HEK293 (cell line): Measurements from ENCODE around the gene MARCOL.

Experiments used
- CTCF ChIA-PET: fragments of 350-600 bp; formaldehyde crosslinking; extraction: SDS; loops from one replicate; lab custom pipeline; 2021; ENCODE audit warnings: antibody characterized with exemption; lab: Yijun Ruan, JAX
- POLR2A ChIA-PET: fragments of 300-600 bp; formaldehyde crosslinking; extraction: SDS; loops from one replicate; lab custom pipeline; 2020; ENCODE audit warnings: antibody characterized with exemption, inconsistent platforms; lab: Yijun Ruan, JAX
- H3K27ac ChIP-seq: fragments of 200-500 bp; sonication (Bioruptor generic); 2 replicates; pipeline ENCODE4 v1.5.1; 2014; ENCODE audit warnings: low read depth, low read length, control low read depth, inconsistent platforms; ENCODE audit errors: extremely low read depth
- H3K36me3 ChIP-seq, 2 experiments: fragments of 200-500 bp in 1 of 2; sonication (Bioruptor generic) in 1 of 2; 1 replicate in 1 of 2; 2 replicates in 1 of 2; pipeline ENCODE4 v1.5.1; 2014 to 2017; ENCODE audit warnings: inconsistent platforms in 2 of 2, low read length in 2 of 2; ENCODE audit not compliant: control insufficient read depth in 2 of 2, insufficient read depth in 1 of 2
- H3K4me1 ChIP-seq: fragments of 200-500 bp; sonication (Bioruptor generic); 2 replicates; pipeline ENCODE4 v1.5.1; 2014; ENCODE audit warnings: mild to moderate bottlenecking, low read length, inconsistent platforms; ENCODE audit not compliant: control insufficient read depth, insufficient read depth
- H3K4me3 ChIP-seq: 2 replicates; pipeline ENCODE4 v1.5.1; 2011; ENCODE audit warnings: low read depth, mild to moderate bottlenecking, control low read depth, low read length, moderate library complexity
- H3K9me3 ChIP-seq: fragments of 200-500 bp; sonication (Bioruptor generic); 2 replicates; pipeline ENCODE4 v1.5.1; 2014; ENCODE audit warnings: low read depth, low read length, inconsistent platforms; ENCODE audit not compliant: control insufficient read depth, insufficient read depth
- AEBP2 ChIP-seq: fragments of 450-650 bp; formaldehyde crosslinking; IDR thresholded peaks from 2 replicates; pipeline ENCODE4 v1.5.1; 2016; ENCODE audit warnings: missing biosample characterization, missing genetic modification characterization, borderline replicate concordance
- HIC1 ChIP-seq: fragments of 450-650 bp; formaldehyde crosslinking; IDR thresholded peaks from 2 replicates; pipeline ENCODE4 v1.5.1; 2016; ENCODE audit warnings: missing biosample characterization, missing genetic modification characterization
- KLF7 ChIP-seq: fragments of 450-650 bp; formaldehyde crosslinking; IDR thresholded peaks from 2 replicates; pipeline ENCODE4 v1.5.1; 2016; ENCODE audit warnings: missing biosample characterization, missing genetic modification characterization, borderline replicate concordance
- KLF9 ChIP-seq: fragments of 450-650 bp; formaldehyde crosslinking; IDR thresholded peaks from 2 replicates; pipeline ENCODE4 v1.5.1; 2016; ENCODE audit warnings: missing biosample characterization, missing genetic modification characterization, low read depth
- PRDM2 ChIP-seq: fragments of 450-650 bp; formaldehyde crosslinking; IDR thresholded peaks from 2 replicates; pipeline ENCODE4 v1.5.1; 2016; ENCODE audit warnings: missing biosample characterization, missing genetic modification characterization, borderline replicate concordance
- SP7 ChIP-seq: fragments of 450-650 bp; formaldehyde crosslinking; IDR thresholded peaks from 2 replicates; pipeline ENCODE4 v1.5.1; 2016; ENCODE audit warnings: missing biosample characterization, missing genetic modification characterization
- ZBTB26 ChIP-seq: fragments of 450-650 bp; formaldehyde crosslinking; optimal IDR thresholded peaks from 2 replicates; pipeline ENCODE3; 2016; ENCODE audit warnings: missing biosample characterization, mild to moderate bottlenecking, missing genetic modification characterization
- ZBTB48 ChIP-seq: fragments of 450-650 bp; formaldehyde crosslinking; IDR thresholded peaks from 2 replicates; pipeline ENCODE4 v1.5.1; 2016; ENCODE audit warnings: missing biosample characterization, missing genetic modification characterization
- ZEB2 ChIP-seq: fragments of 450-650 bp; formaldehyde crosslinking; IDR thresholded peaks from 2 replicates; pipeline ENCODE4 v1.5.1; 2016; ENCODE audit warnings: missing biosample characterization, missing genetic modification characterization
- ZFP3 ChIP-seq: fragments of 450-650 bp; formaldehyde crosslinking; IDR thresholded peaks from 2 replicates; pipeline ENCODE4 v1.5.1; 2016; ENCODE audit warnings: low read depth, missing biosample characterization, missing genetic modification characterization
- ZFP69B ChIP-seq: fragments of 450-650 bp; formaldehyde crosslinking; IDR thresholded peaks from 2 replicates; pipeline ENCODE4 v1.5.1; 2016; ENCODE audit warnings: missing biosample characterization, missing genetic modification characterization
- ZNF138 ChIP-seq: fragments of 450-650 bp; formaldehyde crosslinking; IDR thresholded peaks from 2 replicates; pipeline ENCODE4 v1.5.1; 2016; ENCODE audit warnings: missing biosample characterization, missing genetic modification characterization, borderline replicate concordance
- ZNF140 ChIP-seq: fragments of 450-650 bp; formaldehyde crosslinking; IDR thresholded peaks from 2 replicates; pipeline ENCODE4 v1.5.1; 2016; ENCODE audit warnings: missing biosample characterization, missing genetic modification characterization
- ZNF362 ChIP-seq: fragments of 450-650 bp; formaldehyde crosslinking; IDR thresholded peaks from 2 replicates; pipeline ENCODE4 v1.5.1; 2016; ENCODE audit warnings: missing biosample characterization, missing genetic modification characterization
- ZNF473 ChIP-seq: fragments of 450-650 bp; formaldehyde crosslinking; IDR thresholded peaks from 2 replicates; pipeline ENCODE4 v1.5.1; 2017; ENCODE audit warnings: missing biosample characterization, missing genetic modification characterization
- ZNF488 ChIP-seq: fragments of 450-650 bp; formaldehyde crosslinking; IDR thresholded peaks from 2 replicates; pipeline ENCODE4 v1.5.1; 2016; ENCODE audit warnings: missing biosample characterization, missing genetic modification characterization
- ZNF692 ChIP-seq: fragments of 450-650 bp; formaldehyde crosslinking; IDR thresholded peaks from 2 replicates; pipeline ENCODE4 v1.5.1; 2016; ENCODE audit warnings: missing biosample characterization, missing genetic modification characterization
- ZSCAN18 ChIP-seq: fragments of 450-650 bp; formaldehyde crosslinking; IDR thresholded peaks from 2 replicates; pipeline ENCODE4 v1.5.1; 2016; ENCODE audit warnings: missing biosample characterization, missing genetic modification characterization

The MARCOL gene

GRCh38 chr5:148255456-148255855 is 17.1 kb downstream of the MARCOL start (continued):
- TF ChIP-seq PRDM2 (tag by site-specific recombination): no peak
- TF ChIP-seq ZNF692: no peak
- no peak for TF ChIP-seq ZNF488 (tag by site-specific recombination)
- no peak for TF ChIP-seq ZNF473 (tag by site-specific recombination)
- TF ChIP-seq, all 188 proteins: peak for 0

GRCh38 chr5:148259288-148259687 is 21.0 kb downstream of the MARCOL start:
- no peak overlapping the region for H3K4me3 ChIP-seq
- CTCF ChIA-PET: no interaction called here
- H3K9me3 ChIP-seq: no peaks in the 10 kb centered on the region
- H3K36me3 ChIP-seq: no peaks in the 10 kb centered on the region
- H3K4me1 ChIP-seq: no peaks in the 10 kb centered on the region
- TF ChIP-seq AEBP2 (tag by site-specific recombination): no peak
- no peak for TF ChIP-seq ZNF138
- TF ChIP-seq ZEB2 (tag by site-specific recombination): no peak
- TF ChIP-seq SP7: no peak
- no peak for TF ChIP-seq ZNF362
- no peak for TF ChIP-seq ZFP3 (tag by site-specific recombination)
- TF ChIP-seq KLF7 (tag by site-specific recombination): no peak
- no peak overlapping the region for H3K27ac ChIP-seq
- POLR2A ChIA-PET: no interaction called here

GRCh38 chr5:148261221-148261620 is 22.9 kb downstream of the MARCOL start:
- POLR2A ChIA-PET: no interaction called here
- Histone ChIP-seq H3K9me3 (no peaks in the 10 kb centered on the region), H3K4me1 (no peaks in the 10 kb centered on the region), H3K36me3 (no peaks in the 10 kb centered on the region), H3K27ac (no peak overlapping the region), H3K4me3 (no peak overlapping the region)
- CTCF ChIA-PET: no interaction called here
- TF ChIP-seq ZFP69B (tag by site-specific recombination): no peak
- no peak for TF ChIP-seq ZBTB26 (tag by site-specific recombination)
- TF ChIP-seq KLF9 (tag by site-specific recombination): no peak
- no peak for TF ChIP-seq ZBTB48 (tag by site-specific recombination)
- TF ChIP-seq ZSCAN18 (tag by site-specific recombination): no peak
- no peak for TF ChIP-seq ZNF140 (tag by site-specific recombination)
- TF ChIP-seq HIC1: no peak
